Hematopoietic multipotent progenitor cell treated with erythropoietin and hydrocortisone succinate and interleukin-3 and kit ligand, for 6 days (in vitro differentiated cells): ENCODE measurements around the gene LNX2.

Experiments used
- DNase-seq: peaks from one replicate; pipeline ENCODE4 v3.0.0-alpha.2; 2015

Gene LNX2

DNA sequence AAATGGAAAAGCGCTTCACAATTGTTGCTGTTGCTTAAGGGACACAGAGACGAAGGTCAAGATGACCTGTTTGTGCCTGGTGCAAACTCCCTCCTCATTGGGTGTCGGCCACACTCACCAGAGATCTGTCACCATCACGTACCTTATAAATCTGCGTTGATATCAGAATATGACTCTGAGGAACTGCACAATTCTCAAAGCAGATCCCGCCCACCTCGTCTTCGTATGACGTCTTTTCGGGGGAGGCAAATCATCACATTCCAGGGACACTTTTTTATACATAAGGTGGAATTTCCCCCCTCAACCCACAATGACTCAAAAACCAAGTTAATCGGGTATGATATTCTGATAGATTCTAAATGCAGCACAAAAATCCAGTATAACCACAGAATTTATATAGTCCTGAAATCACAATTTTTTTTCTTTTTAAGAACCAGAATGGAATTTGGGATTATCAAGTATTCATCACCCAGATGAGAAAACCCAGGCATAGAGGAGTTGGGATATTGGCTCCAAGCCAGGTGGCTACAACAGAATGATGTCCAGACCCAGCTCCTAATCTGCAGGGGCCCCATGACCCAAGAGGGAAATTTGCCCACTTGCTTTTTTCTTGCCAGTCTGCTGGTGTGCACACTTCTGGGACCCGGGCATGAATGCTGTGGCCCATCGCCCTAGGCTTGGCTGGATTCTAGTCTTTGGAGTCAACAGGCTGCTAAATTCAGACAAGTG, 119.4 kb downstream of the LNX2 start:
- DNase-seq = no peak

GRCh38 chr13:27497563-27498230, 122.6 kb downstream of the LNX2 start:
- DNase-seq = no peak

GRCh38 chr13:27496536-27497273, 123.6 kb downstream of the LNX2 start:
- no peak for DNase-seq

DNA sequence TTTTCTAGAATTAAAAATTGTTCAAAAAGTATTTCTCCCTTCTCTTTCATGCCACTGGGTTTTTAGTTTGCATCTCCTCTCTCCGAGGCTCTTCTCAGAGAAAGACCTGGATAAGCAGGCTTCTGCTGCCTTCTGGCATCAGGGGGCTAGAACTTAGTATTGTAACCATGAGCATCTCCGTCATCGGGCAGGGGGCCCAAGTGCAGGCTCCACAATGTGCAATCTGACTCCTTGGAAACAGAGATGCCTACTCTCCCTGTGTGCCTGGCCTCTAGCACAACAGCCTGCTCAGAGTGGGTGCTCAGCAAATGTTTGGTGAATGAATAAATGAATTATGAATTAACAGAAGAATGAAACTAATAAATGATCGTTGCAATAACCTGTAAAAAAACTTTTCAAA, 124.3 kb downstream of the LNX2 start:
- no peak for DNase-seq
